Muscle of arm (tissue), 12 donors: Measurements from ENCODE around the gene CDH13. TPM values are rescaled to one million over a fixed set of nuclear protein-coding genes. Genes with fewer than 3 reads are reported as not detected.

Experiments
- DNase-seq: peaks from one replicate; pipeline ENCODE4 v3.0.0-alpha.2; 2013
- polyA plus RNA-seq, 12 donors: library from polyadenylated mRNA; unstranded; fragments of 120-200 nt; gene quantifications; one replicate each; pipeline ENCODE4 v1.2.1, GENCODE V29; 2013; ENCODE audit not compliant: insufficient read length in 12 of 12

The CDH13 gene
- polyA plus RNA-seq, 12 donors, result 28.8 to 58.8 (median 54.1) TPM; not detected in 1

- DNase-seq, result no peak
These were observed 777.0 kb downstream of the CDH13 start for GRCh38 chr16:83403761-83404160.

- no peak for DNase-seq
These were observed 777.5 kb downstream of the CDH13 start for GRCh38 chr16:83404261-83404660.

- no peak for DNase-seq
These were observed 781.2 kb downstream of the CDH13 start for GRCh38 chr16:83407928-83408327.

DNA sequence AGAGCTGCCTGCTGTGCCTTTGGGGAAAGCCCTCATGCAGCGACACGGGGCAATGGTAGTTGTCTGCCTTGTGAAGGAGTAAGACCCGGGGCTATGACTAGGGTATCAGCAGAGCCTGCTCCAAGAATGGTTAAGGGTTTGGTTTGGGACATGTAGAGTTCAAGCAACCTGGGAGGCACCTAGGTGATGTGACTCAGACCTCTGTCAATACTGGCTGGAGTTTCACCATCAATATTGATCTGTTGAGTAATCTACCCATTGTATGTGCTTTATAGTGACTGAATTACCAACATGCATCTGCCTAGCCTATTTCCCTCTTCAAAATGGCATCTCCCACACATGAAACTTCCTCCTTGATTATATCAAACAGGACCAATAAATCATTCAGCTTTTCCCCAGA lies 782.6 kb downstream of the CDH13 start:
- no peak for DNase-seq

GRCh38 chr16:83418565-83418964 lies 791.8 kb downstream of the CDH13 start:
- DNase-seq, result no peak

GRCh38 chr16:83420206-83420760 lies 793.5 kb downstream of the CDH13 start:
- DNase-seq, result peak; percentile 39

DNA sequence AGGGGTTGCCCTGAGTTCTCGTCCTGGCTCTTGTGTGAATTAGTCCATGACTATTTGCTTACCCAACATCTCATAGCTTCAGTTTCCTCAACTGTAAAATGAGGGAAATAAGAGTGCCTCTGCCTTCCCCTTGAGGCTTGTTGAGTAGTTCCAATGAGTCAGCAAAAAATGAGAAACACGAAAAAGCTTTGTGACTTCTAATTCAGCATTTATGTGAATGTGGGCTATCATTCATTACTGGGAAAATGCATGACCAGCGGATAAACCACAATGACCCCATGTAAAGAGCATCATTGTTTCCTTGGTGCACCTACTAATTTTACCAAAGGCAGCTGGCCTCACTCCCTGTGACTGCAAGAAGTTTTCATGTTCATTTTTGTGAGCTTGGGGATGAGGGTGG lies 806.4 kb downstream of the CDH13 start:
- no peak for DNase-seq

GRCh38 chr16:83437036-83437435 lies 810.3 kb downstream of the CDH13 start:
- no peak for DNase-seq

DNA sequence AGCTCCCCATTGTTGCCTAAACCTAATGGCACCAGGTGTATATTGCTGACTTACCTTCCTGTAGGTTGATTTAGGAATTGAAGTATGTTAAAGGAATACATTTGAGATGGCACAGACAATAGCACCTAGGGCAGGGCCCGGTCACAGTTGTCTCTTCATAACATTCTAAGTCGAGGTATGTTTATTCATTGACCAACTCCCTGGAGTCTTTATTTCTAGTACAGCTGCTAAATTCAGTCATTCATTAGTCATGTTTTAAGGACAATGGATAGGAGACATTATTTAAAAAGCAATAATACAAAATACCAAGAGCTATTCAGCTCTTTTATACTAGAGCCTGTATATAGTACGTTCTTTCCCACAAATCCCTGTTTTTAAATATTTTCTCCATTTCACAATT lies 811.6 kb downstream of the CDH13 start:
- no peak for DNase-seq

DNA sequence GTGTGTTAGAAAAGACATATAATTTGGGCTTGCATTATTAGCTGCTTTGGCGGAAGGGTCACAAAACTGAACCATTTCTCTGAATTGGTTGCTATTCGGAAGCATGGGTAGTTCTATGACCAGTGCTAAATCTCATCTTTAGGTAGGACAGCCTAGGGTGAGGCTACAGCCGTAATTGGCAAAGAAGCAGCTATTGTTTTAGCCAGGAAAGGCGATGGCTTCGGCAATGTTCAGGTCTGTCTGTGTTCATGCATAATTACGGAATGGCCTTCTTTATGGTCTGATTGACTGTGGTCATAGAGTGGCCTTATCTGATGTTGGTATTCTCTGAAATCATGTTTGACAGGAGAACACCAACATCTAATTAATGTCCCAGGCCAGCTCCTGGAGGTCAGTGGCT lies 812.6 kb downstream of the CDH13 start:
- no peak for DNase-seq

DNA sequence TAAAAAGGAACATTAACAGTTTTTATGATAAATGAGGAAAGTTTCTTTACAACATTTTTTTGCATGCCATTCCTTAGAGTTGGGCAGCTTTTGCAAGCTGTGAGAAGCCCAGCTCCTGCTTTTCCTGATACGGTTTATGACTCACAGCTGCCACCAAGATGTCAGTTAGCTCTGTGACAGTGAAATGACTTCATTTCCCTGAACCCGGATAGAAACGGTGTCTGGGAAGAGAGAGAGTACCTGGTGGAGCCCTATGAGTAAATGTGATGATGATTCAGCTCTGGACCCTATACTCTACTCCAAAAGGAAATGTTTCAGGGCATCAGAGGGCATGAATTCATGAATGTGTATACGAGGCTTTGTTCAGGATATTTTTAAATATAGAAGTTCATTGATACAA lies 814.7 kb downstream of the CDH13 start:
- no peak for DNase-seq

- no peak for DNase-seq
These were observed 817.2 kb downstream of the CDH13 start for GRCh38 chr16:83443972-83444371.

DNA sequence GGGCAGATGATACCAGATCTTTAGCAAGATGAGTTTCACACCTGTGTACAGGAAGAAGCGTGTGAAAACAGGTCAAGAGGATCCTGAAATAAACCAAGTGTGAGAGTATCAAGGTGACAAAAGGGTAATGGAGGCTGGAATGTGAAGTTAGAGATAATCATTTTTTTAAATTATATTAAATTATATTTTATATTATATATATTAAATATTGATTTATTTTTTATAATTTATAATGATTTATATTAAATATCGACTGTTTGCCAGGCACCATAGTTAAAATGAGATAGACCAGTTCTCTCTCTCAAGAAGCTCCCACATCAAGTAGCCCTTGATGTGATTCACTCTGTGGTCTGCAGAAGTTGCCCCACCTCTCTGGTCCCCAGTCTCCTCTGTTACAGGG lies 820.8 kb downstream of the CDH13 start:
- no peak for DNase-seq

DNA sequence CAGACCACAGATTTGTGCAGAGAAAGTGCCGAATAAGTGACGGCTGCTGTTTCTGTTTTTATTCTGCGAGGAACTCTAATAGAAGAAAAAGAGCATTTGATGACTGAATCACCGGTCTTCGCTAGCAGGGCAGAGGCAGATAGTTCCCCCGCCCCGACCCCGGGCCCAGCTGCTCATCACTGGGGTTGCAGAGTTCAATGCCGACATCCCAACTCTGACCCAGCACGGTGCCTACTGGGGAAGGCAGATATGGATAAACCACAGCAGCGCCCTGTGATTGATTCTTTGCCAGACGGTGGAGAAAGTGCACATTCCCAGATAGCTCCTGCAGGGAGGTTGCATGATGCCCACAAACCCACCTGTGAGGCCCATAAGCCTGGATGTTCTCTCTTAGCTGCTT lies 823.1 kb downstream of the CDH13 start:
- no peak for DNase-seq

- no peak for DNase-seq
These were observed 827.2 kb downstream of the CDH13 start for GRCh38 chr16:83453977-83454376.

- no peak for DNase-seq
These were observed 828.9 kb downstream of the CDH13 start for GRCh38 chr16:83455716-83456115.

- DNase-seq, result no peak
These were observed 830.2 kb downstream of the CDH13 start for GRCh38 chr16:83456934-83457333.

GRCh38 chr16:83458612-83459011 lies 831.8 kb downstream of the CDH13 start:
- DNase-seq, result no peak

- DNase-seq, result no peak
These were observed 838.2 kb downstream of the CDH13 start for GRCh38 chr16:83464991-83465390.

DNA sequence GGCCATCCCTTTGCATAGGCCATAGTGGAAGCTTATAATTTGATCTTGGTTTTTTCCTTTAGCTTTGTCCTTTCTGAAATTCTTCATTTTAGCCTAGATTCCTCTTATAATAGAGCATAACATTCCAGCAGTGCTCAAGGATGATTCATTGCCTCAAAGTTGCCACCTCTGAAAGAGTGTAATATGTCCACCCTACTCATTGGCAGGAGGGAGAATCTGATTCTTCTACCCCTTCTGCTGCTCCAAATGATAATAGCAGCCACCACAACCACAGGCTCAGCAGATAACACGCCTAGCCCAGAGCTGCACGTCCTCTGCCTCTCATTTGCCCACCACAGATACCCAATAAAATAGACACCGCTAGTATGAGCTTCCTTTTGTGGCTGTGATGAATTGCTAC lies 843.6 kb downstream of the CDH13 start:
- no peak for DNase-seq

DNA sequence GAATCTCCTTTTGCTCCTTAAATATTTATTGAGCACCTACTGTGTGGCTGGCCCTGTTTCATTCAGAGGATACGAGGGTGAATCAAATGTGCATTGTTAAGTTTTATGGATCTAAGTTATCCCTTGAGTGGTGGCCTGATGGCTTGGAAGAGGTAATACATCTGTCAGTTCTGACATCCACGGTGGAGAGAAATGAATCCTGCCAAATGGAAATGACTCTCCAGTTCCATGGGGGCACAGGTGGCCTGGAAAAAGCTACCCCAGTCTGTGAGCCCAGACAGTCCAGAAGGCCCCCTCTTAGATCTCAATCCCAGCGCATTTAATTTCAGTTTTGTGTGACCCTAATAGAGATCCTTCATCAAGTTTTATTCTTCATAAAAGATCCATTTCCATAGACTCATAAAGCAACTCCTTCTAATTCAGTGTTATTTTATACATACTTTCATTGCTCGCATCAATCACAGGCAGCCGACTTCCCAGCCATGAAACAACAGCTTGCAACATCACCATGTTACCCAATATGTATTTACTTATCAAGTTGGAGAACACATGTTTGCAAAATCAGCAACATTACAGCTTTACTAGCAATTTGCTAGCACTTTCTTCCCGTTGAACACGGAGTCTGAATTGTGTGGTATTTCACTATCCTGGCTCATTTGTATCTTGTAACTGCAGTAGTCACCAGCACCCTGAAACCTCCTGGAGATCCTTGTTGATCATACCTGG lies 846.2 kb downstream of the CDH13 start:
- DNase-seq, result no peak

GRCh38 chr16:83473926-83474650 lies 847.3 kb downstream of the CDH13 start:
- no peak for DNase-seq

DNA sequence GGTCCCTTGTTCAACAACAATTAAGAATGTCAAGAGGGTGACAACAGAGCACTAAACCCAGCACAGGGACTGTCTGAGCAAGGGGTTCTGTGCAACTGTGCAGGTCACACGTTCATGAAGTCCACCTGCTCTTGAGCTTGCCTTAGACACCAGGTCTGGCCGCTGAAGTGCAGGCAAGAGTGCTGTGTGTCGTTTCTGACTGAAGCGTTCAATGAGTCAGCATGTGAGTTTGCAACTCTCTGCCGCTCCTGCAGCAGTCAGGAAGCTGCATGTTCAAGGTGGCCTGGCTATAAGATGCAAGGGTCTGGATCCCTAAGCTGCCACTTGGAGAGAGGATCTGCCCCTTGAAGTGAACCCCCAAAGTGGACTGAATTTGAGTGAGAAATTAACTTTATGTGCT lies 848.3 kb downstream of the CDH13 start:
- no peak for DNase-seq
